ENCODE results near the gene ACAP2. TPM values are rescaled to one million over a fixed set of nuclear protein-coding genes. Genes with fewer than 3 reads are reported as not detected.

Gene ACAP2
- total and polyA plus RNA-seq, 10 donors, result 11.2 to 127 (median 97.9) TPM

DNA sequence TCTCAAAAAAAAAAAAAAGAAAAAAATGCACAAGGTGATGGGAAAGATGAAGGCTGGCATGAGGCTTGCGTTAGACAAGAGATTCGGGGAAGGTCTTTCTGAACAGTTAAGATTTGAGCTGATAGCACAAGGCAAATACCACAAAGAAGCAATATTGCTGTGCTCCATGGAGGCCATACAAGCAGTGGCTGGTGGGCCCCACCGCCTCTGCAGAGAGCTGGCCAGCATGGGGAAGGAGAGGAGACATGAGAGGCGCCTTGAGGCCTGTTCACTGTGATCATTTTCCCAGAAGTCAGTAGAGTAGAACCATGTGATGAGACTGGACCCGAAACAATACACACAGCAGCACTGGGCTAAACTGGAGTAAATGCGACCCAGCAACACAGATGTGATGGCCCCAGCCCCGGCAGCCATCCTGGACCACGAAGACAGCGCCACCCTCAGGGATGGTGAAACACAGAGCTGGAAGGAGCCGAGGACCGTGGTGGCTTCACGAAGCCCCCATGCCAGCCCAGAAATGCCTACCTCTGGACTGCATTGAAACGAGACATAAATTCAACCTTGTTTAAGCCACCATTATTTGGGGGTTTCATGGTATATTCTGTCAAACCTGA is 177.3 kb downstream of the ACAP2 start:
- DNase-seq, result peak; percentile 46
- WGBS, 5 donors, result 93 to 98% (median 94%) methylated on average over 13 of the region's 13 CpGs
- Histone ChIP-seq H3K27me3 (replicated peaks in 1 of 7) (no peaks in the 10 kb centered on the region), H3K36me3 (peaks cover 0 to 28% (median 5%) of the 10 kb centered on the region in 6 donors), H3K4me1 (peaks cover 10 to 63% (median 33%) of the 10 kb centered on the region in 6 donors), H3K4me3 (no peak overlapping the region), H3K27ac (no peak overlapping the region), H3K9me3 (no peaks in the 10 kb centered on the region)
- TF ChIP-seq POLR2A (IDR thresholded peaks at IDR 0.05), result no peak
- no peak for TF ChIP-seq CTCF (IDR thresholded peaks at IDR 0.05 in 8 of 11, conservative IDR thresholded peaks at IDR 0.05 in 3 of 11)
- no peak for TF ChIP-seq POLR2AphosphoS5 (IDR thresholded peaks at IDR 0.05)
- intact Hi-C loops (cut with DNase I; ENCODE audit: low total_unique reads), result no loop called here

- DNase-seq, result no peak
- intact Hi-C loops (cut with DNase I; ENCODE audit: low total_unique reads), result loop anchor here (5.0 kb wide), 1 partner anchor 582 kb away; no protein-coding TSS in a partner anchor
- no peaks in the 10 kb centered on the region for H3K27me3 ChIP-seq (replicated peaks in 1 of 7)
- H3K9me3 ChIP-seq, result no peaks in the 10 kb centered on the region
- WGBS, 5 donors, result 90 to 91% (median 91%) methylated on average over 10 of the region's 10 CpGs
- H3K4me1 ChIP-seq, result peaks cover 12 to 60% (median 29%) of the 10 kb centered on the region in 6 donors
- TF ChIP-seq POLR2A (IDR thresholded peaks at IDR 0.05), result no peak
- TF ChIP-seq POLR2AphosphoS5 (IDR thresholded peaks at IDR 0.05), result no peak
- TF ChIP-seq CTCF (IDR thresholded peaks at IDR 0.05 in 8 of 11, conservative IDR thresholded peaks at IDR 0.05 in 3 of 11), result no peak
- peaks cover 0 to 28% (median 5%) of the 10 kb centered on the region in 6 donors for H3K36me3 ChIP-seq
- no peak overlapping the region for H3K4me3 ChIP-seq
- peak overlapping the region in 1 of 8 donors; percentile 34 for H3K27ac ChIP-seq
Observed at GRCh38 chr3:195263925-195264600, 178.8 kb downstream of the ACAP2 start.

- TF ChIP-seq CTCF (IDR thresholded peaks at IDR 0.05 in 8 of 11, conservative IDR thresholded peaks at IDR 0.05 in 3 of 11) (no peak), POLR2A (IDR thresholded peaks at IDR 0.05) (no peak), POLR2AphosphoS5 (IDR thresholded peaks at IDR 0.05) (no peak)
- Histone ChIP-seq H3K4me1 (peaks cover 11 to 60% (median 31%) of the 10 kb centered on the region in 6 donors), H3K9me3 (no peaks in the 10 kb centered on the region), H3K4me3 (no peak overlapping the region), H3K27me3 (replicated peaks in 1 of 7) (no peaks in the 10 kb centered on the region), H3K36me3 (peaks cover 0 to 28% (median 5%) of the 10 kb centered on the region in 6 donors), H3K27ac (peak overlapping the region in 1 of 8 donors; percentile 34)
- intact Hi-C loops (cut with DNase I; ENCODE audit: low total_unique reads), result loop anchor here (5.0 kb wide), 1 partner anchor 581 kb away; no protein-coding TSS in a partner anchor
- no peak for DNase-seq
- WGBS, 5 donors, result 68 to 81% (median 78%) methylated on average over 9 to 11 of the region's 11 CpGs
Observed at GRCh38 chr3:195263193-195263924, 179.5 kb downstream of the ACAP2 start.

Data from spleen (tissue), 11 donors.